IMR-90 (cell line): ENCODE data around the gene EXOC2. TPM values are rescaled to one million over a fixed set of nuclear protein-coding genes. Genes with fewer than 3 reads are reported as not detected.

Source experiments
- ATAC-seq: fragments of 200-7000 bp; cut with Tn5 transposase; 2 replicates; pipeline ENCODE4 v1.9.1; 2020; ENCODE audit warnings: low read depth, mild to moderate bottlenecking, moderate library complexity
- BruUV-seq: library from RNA; stranded (reverse); fragments of 400-500 nt; replicated peaks from 2 replicates; lab custom pipeline; 2021; lab: Mats Ljungman, UMichigan
- CTCF ChIA-PET: fragments of 300-600 bp; formaldehyde crosslinking; extraction: SDS; loops from one replicate; lab custom pipeline; 2021; ENCODE audit warnings: antibody characterized with exemption; lab: Yijun Ruan, JAX
- POLR2A ChIA-PET: fragments of 300-600 bp; sonication (Branson Sonifier 250); formaldehyde crosslinking; loops from one replicate; lab custom pipeline; 2022; ENCODE audit warnings: antibody characterized with exemption; ENCODE audit not compliant: unreplicated experiment; lab: Charles Lee
- DNase-seq: peaks from one replicate; pipeline ENCODE4 v3.0.0; 2013
- H2AFZ ChIP-seq: replicated peaks from 2 replicates; pipeline ENCODE3; 2013; ENCODE audit warnings: low read length, mild to moderate bottlenecking; ENCODE audit not compliant: poor library complexity
- H2AK5ac ChIP-seq: 2 replicates; pipeline ENCODE4 v1.6.1; 2013; ENCODE audit warnings: low read depth, low read length, inconsistent platforms
- H2AK9ac ChIP-seq: replicated peaks from 2 replicates; pipeline ENCODE3; 2013; ENCODE audit warnings: mild to moderate bottlenecking, low read depth, low read length, moderate library complexity; ENCODE audit not compliant: poor library complexity
- H2BK120ac ChIP-seq: 2 replicates; pipeline ENCODE4 v1.6.1; 2013; ENCODE audit warnings: low read depth, low read length, inconsistent platforms
- H2BK15ac ChIP-seq: 3 replicates; pipeline ENCODE4 v1.6.1; 2013; ENCODE audit warnings: low read depth, low read length, inconsistent platforms
- H2BK20ac ChIP-seq: 2 replicates; pipeline ENCODE4 v1.6.1; 2013; ENCODE audit warnings: low read depth, mild to moderate bottlenecking, inconsistent platforms, low read length, moderate library complexity
- H2BK5ac ChIP-seq: 2 replicates; pipeline ENCODE4 v1.6.1; 2013; ENCODE audit warnings: mild to moderate bottlenecking, low read depth, low read length, inconsistent platforms; ENCODE audit not compliant: poor library complexity, severe bottlenecking
- H3K14ac ChIP-seq: replicated peaks from 2 replicates; pipeline ENCODE4 v1.6.1; 2013; ENCODE audit warnings: low read depth, low read length, inconsistent platforms
- H3K18ac ChIP-seq: 2 replicates; pipeline ENCODE4 v1.6.1; 2013; ENCODE audit warnings: low read depth, low read length, control low read depth
- H3K23ac ChIP-seq: 2 replicates; pipeline ENCODE4 v1.6.1; 2013; ENCODE audit warnings: low read depth, low read length, inconsistent platforms
- H3K27ac ChIP-seq: 2 replicates; pipeline ENCODE4 v1.5.1; 2013; ENCODE audit warnings: mild to moderate bottlenecking, control low read depth, low read length; ENCODE audit not compliant: insufficient read depth
- H3K27me3 ChIP-seq: 2 replicates; pipeline ENCODE4 v1.6.1; 2013; ENCODE audit warnings: low read length; ENCODE audit not compliant: control insufficient read depth, insufficient read depth
- H3K36me3 ChIP-seq: 2 replicates; pipeline ENCODE4 v1.6.1; 2013; ENCODE audit warnings: low read length, mixed read lengths; ENCODE audit not compliant: control insufficient read depth, insufficient read depth
- H3K4ac ChIP-seq: 2 replicates; pipeline ENCODE4 v1.6.1; 2013; ENCODE audit warnings: low read depth, low read length, inconsistent platforms
- H3K4me1 ChIP-seq: 2 replicates; pipeline ENCODE4 v1.6.1; 2013; ENCODE audit warnings: low read length, mixed read lengths; ENCODE audit not compliant: control insufficient read depth, insufficient read depth
- H3K4me2 ChIP-seq: 2 replicates; pipeline ENCODE4 v1.6.1; 2013; ENCODE audit warnings: low read depth, mild to moderate bottlenecking, control low read depth, low read length, moderate library complexity
- H3K4me3 ChIP-seq: 2 replicates; pipeline ENCODE4 v1.5.1; 2013; ENCODE audit warnings: low read depth, mild to moderate bottlenecking, control low read depth, low read length, moderate library complexity; ENCODE audit not compliant: insufficient read depth
- H3K56ac ChIP-seq: 2 replicates; pipeline ENCODE4 v1.6.1; 2013; ENCODE audit warnings: low read length, inconsistent platforms; ENCODE audit not compliant: insufficient read depth; ENCODE audit errors: extremely low read depth
- H3K79me1 ChIP-seq, 2 experiments: 2 replicates each; pipeline ENCODE4 v1.6.1; 2013; ENCODE audit warnings: low read length in 2 of 2, inconsistent platforms in 1 of 2, low read depth in 1 of 2
- H3K9ac ChIP-seq: 2 replicates; pipeline ENCODE4 v1.6.1; 2013; ENCODE audit warnings: low read depth, low read length, control low read depth
- H3K9me1 ChIP-seq: 2 replicates; pipeline ENCODE4 v1.6.1; 2013; ENCODE audit warnings: low read length, inconsistent platforms; ENCODE audit not compliant: insufficient read depth
- H3K9me3 ChIP-seq: 2 replicates; pipeline ENCODE4 v1.6.1; 2013; ENCODE audit warnings: low read length; ENCODE audit not compliant: control insufficient read depth, insufficient read depth
- H4K20me1 ChIP-seq: 2 replicates; pipeline ENCODE4 v1.6.1; 2013; ENCODE audit warnings: low read length, inconsistent platforms; ENCODE audit not compliant: insufficient read depth
- H4K5ac ChIP-seq: 2 replicates; pipeline ENCODE4 v1.6.1; 2013; ENCODE audit warnings: mild to moderate bottlenecking, low read depth, low read length, control low read depth
- H4K8ac ChIP-seq, 2 experiments: 2 replicates each; pipeline ENCODE4 v1.6.1; 2013; ENCODE audit warnings: low read depth in 2 of 2, low read length in 2 of 2, control low read depth in 1 of 2, inconsistent platforms in 1 of 2
- H4K91ac ChIP-seq: 2 replicates; pipeline ENCODE4 v1.6.1; 2013; ENCODE audit warnings: low read depth, low read length, inconsistent platforms; ENCODE audit not compliant: insufficient read depth
- CEBPB ChIP-seq: IDR thresholded peaks from 2 replicates; pipeline ENCODE4 v1.6.1; 2012; ENCODE audit warnings: low read depth, low read length, improper control_type of control experiment
- CHD1 ChIP-seq: IDR thresholded peaks from 2 replicates; pipeline ENCODE4 v1.6.1; 2012; ENCODE audit warnings: low read depth, low read length, improper control_type of control experiment
- MXI1 ChIP-seq: IDR thresholded peaks from 2 replicates; pipeline ENCODE4 v1.6.1; 2012; ENCODE audit warnings: low read depth, mild to moderate bottlenecking, low read length, moderate library complexity, borderline replicate concordance
- RFX5 ChIP-seq: IDR thresholded peaks from 2 replicates; pipeline ENCODE4 v1.8.0; 2012; ENCODE audit warnings: low read depth, mild to moderate bottlenecking, low read length, moderate library complexity
- SMC3 ChIP-seq: fragments of 150-350 bp; IDR thresholded peaks from 2 replicates; pipeline ENCODE4 v1.6.1; 2016; ENCODE audit warnings: low read depth, mild to moderate bottlenecking, antibody characterized with exemption, low read length, moderate library complexity
- WGBS, 2 experiments: methylation state at CpG; one replicate each; pipeline versions ENCODE4 v1.1.5 to v1.1.7; 2013; ENCODE audit warnings: missing lambda C conversion rate in 2 of 2; ENCODE audit not compliant: insufficient read length in 1 of 2; ENCODE audit errors: extremely low coverage in 2 of 2; 5-methylcytosine and 5-hydroxymethylcytosine counted together
- dilution Hi-C: fragments of 300-500 bp; cut with HindIII; formaldehyde crosslinking; loops from one replicate; pipeline ENCODE4 v1.14.3; 2018; ENCODE audit warnings: low sequenced_read_pairs; ENCODE audit not compliant: unreplicated experiment
- in situ Hi-C: fragments of 300-500 bp; cut with MboI; formaldehyde crosslinking; loops from 3 replicates; pipeline ENCODE4 v1.14.3; 2019; ENCODE audit warnings: low sequenced_read_pairs, inconsistent platforms, mixed read lengths
- intact Hi-C: fragments of 100-400 bp; cut with micrococcal nuclease; formaldehyde crosslinking; loops from 2 replicates; pipeline ENCODE4 v1.10.0; 2022
- polyA plus RNA-seq, 3 experiments: library from polyadenylated mRNA; depleted of rRNA; stranded (reverse); fragments of >200 nt; gene quantifications; 2 replicates each; pipeline ENCODE4 v1.2.3, GENCODE V29; 2012; ENCODE audit warnings: low replicate concordance in 1 of 3
- total RNA-seq: library from RNA; depleted of rRNA; stranded (reverse); fragments of >200 nt; gene quantifications from 2 replicates; pipeline ENCODE4 v1.2.3, GENCODE V29; 2012
- TF ChIP-seq, protein P1 (sequence below): fragments of 150-350 bp; IDR thresholded peaks from 2 replicates; pipeline ENCODE4 v1.6.1; 2017; ENCODE audit warnings: mild to moderate bottlenecking, antibody characterized with exemption, low read length, low read depth

The EXOC2 gene
- total and polyA plus RNA-seq, 2 of the 4 experiments (the other 2 are of a cell fraction): 13.1 to 37.3 TPM

DNA sequence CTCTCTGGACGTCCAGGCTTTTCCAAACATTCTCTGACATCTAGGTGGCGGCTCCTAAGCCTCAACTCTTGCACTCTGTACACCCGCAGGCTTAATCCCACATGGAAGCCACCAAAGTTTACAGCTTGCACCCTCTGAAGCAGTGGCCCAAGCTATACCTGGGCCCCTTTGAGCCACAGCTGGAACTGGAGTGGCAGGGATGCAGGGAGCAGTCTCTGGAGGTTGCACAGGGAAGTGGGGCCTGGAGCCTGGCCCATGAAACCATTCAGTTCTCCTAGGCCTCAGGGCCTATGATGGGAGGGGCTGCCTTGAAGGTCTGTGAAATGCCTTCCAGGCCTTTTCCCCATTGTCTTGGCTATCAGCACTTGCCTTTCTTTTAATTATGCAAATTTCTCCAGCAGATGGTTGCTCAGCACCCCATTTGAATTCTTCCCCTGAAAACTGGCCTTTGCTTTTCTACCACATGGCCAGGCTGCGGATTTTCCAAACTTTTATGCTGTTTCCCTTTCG, 236.5 kb downstream of the EXOC2 start:
- ChIA-PET CTCF (no interaction called here), POLR2A (no interaction called here)
- Histone ChIP-seq H3K56ac (no peak overlapping the region), H3K9ac (no peak overlapping the region), H3K9me3 (peaks cover 2% of the 10 kb centered on the region; the same call in 1 of the 2 replicates), H3K14ac (no peak overlapping the region), H2BK20ac (no peak overlapping the region), H3K36me3 (no peaks in the 10 kb centered on the region), H2AK9ac (no peak overlapping the region), H3K9me1 (no peaks in the 10 kb centered on the region), H3K23ac (no peak overlapping the region), H3K4me1 (no peaks in the 10 kb centered on the region), H2BK15ac (no peak overlapping the region), H4K20me1 (no peaks in the 10 kb centered on the region), H3K4me2 (no peak overlapping the region), H3K27me3 (peaks cover 10% of the 10 kb centered on the region), H2AK5ac (no peak overlapping the region), H3K4ac (no peak overlapping the region), H3K79me1 (no peaks in the 10 kb centered on the region), H4K5ac (no peak overlapping the region), H4K8ac (no peak overlapping the region), H3K18ac (no peak overlapping the region), H3K4me3 (no peak overlapping the region), H2BK120ac (no peak overlapping the region), H2BK5ac (no peak overlapping the region), H4K91ac (no peak overlapping the region), H2AFZ (no peak overlapping the region), H3K27ac (no peak overlapping the region)
- ATAC-seq: no peak
- no TSS peak for BruUV-seq
- dilution Hi-C loops (no loop called here), in situ Hi-C loops (no loop called here), intact Hi-C loops (no loop called here)
- no peak for DNase-seq
- TF ChIP-seq RFX5 (no peak), SMC3 (no peak), MXI1 (no peak), CEBPB (no peak), CHD1 (no peak)
- TF ChIP-seq, protein P1, sequence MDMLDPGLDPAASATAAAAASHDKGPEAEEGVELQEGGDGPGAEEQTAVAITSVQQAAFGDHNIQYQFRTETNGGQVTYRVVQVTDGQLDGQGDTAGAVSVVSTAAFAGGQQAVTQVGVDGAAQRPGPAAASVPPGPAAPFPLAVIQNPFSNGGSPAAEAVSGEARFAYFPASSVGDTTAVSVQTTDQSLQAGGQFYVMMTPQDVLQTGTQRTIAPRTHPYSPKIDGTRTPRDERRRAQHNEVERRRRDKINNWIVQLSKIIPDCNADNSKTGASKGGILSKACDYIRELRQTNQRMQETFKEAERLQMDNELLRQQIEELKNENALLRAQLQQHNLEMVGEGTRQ: no peak
- WGBS, 2 experiments: no CpG with 5 or more reads among the region's 5 CpGs
